Ishikawa (cell line): ENCODE measurements around the gene BTF3L4.
A peak's percentile ranks its signal among the peaks of the same experiment; 100 is the strongest.

Experiments used
- CEBPB ChIP-seq: IDR thresholded peaks from 2 replicates; pipeline ENCODE4 v1.6.1; 2012
- CREB1 ChIP-seq: IDR thresholded peaks from 2 replicates; pipeline ENCODE4 v1.6.1; 2012; ENCODE audit warnings: low read depth
- EGR1 ChIP-seq: IDR thresholded peaks from 2 replicates; pipeline ENCODE4 v1.6.1; 2012
- EP300 ChIP-seq: IDR thresholded peaks from 2 replicates; pipeline ENCODE4 v1.6.1; 2012; ENCODE audit warnings: borderline replicate concordance
- FOXM1 ChIP-seq: IDR thresholded peaks from 2 replicates; pipeline ENCODE4 v1.6.1; 2012; ENCODE audit warnings: low read depth, borderline replicate concordance
- MAX ChIP-seq: IDR thresholded peaks from 2 replicates; pipeline ENCODE4 v1.6.1; 2012
- NFIC ChIP-seq: IDR thresholded peaks from 2 replicates; pipeline ENCODE4 v1.6.1; 2012
- RAD21 ChIP-seq: IDR thresholded peaks from 2 replicates; pipeline ENCODE4 v1.6.1; 2012; ENCODE audit warnings: low read depth
- REST ChIP-seq: IDR thresholded peaks from 2 replicates; pipeline ENCODE4 v1.6.1; 2012; ENCODE audit warnings: low read depth, mild to moderate bottlenecking
- TAF1 ChIP-seq: IDR thresholded peaks from 2 replicates; pipeline ENCODE4 v1.6.1; 2012; ENCODE audit warnings: low read depth, mild to moderate bottlenecking
- TCF12 ChIP-seq: IDR thresholded peaks from 2 replicates; pipeline ENCODE4 v1.6.1; 2012; ENCODE audit warnings: low read depth
- TEAD4 ChIP-seq: IDR thresholded peaks from 2 replicates; pipeline ENCODE4 v1.6.1; 2012
- USF1 ChIP-seq: IDR thresholded peaks from 2 replicates; pipeline ENCODE4 v1.6.1; 2012
- YY1 ChIP-seq: IDR thresholded peaks from 2 replicates; pipeline ENCODE4 v1.6.1; 2012; ENCODE audit warnings: low read depth
- ZBTB7A ChIP-seq: IDR thresholded peaks from 2 replicates; pipeline ENCODE4 v1.6.1; 2012; ENCODE audit warnings: low read depth

BTF3L4 gene

DNA sequence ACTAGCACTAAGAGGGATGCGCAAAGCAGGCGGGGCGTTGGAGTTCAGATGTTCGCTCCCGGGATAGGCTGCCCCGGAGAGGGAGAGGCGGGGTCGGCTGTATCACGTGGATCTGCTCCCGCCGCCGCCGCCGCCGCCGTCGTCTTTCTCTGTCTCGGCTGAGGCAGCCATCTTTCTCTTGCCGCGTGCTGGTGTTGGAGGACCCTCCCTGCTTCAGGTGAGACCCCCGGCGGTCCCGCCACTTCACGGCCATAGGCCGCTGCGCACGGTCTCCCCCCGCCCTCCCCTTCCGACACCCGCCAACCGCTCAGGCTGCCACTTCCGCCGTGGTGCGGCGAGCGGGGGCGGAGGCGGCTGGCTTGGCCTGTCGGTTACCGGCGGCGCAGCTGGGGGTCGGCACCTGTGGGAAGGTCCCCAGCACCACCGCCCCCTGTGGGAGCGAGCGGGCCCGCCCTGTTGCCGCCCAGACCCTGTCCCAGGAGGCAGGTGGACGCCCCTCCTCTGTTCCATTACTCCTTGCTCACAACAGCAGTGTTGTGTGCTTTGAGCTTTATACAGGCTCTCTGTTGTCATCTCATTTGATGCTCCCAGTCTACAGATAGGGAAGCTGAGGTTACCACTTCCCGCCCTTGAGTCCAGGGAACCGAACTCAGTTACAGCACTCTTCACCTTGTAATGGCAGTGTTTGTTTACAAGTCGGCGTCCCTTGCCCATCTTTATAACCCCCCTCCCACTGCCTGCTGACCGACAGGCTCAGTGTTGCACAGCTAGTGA lies at the start of gene BTF3L4:
TSS of gene BTF3L4 (plus strand) at position 133 of the 774 bp plus-strand sequence. CDS start 3,553 bp downstream, outside the sequence.
- TF ChIP-seq YY1 (peak; percentile 89), TEAD4 (no peak), TCF12 (peak; percentile 58; the same call in 1 of the 2 replicates), MAX (peak; percentile 95), TAF1 (peak; percentile 87), REST (no peak), EGR1 (peak; percentile 96), USF1 (peak; percentile 89), CEBPB (no peak), EP300 (peak; percentile 30; the same call in 1 of the 2 replicates), ZBTB7A (peak; percentile 87)

- no peak for TF ChIP-seq MAX
- no peak for TF ChIP-seq FOXM1
- TF ChIP-seq TAF1 = no peak
- no peak for TF ChIP-seq CEBPB
- no peak for TF ChIP-seq TEAD4
- TF ChIP-seq RAD21 = no peak
- no peak for TF ChIP-seq EP300
- TF ChIP-seq USF1 = no peak
- no peak for TF ChIP-seq REST
Observed at GRCh38 chr1:52007215-52008002, 48.7 kb upstream of the BTF3L4 start.

DNA sequence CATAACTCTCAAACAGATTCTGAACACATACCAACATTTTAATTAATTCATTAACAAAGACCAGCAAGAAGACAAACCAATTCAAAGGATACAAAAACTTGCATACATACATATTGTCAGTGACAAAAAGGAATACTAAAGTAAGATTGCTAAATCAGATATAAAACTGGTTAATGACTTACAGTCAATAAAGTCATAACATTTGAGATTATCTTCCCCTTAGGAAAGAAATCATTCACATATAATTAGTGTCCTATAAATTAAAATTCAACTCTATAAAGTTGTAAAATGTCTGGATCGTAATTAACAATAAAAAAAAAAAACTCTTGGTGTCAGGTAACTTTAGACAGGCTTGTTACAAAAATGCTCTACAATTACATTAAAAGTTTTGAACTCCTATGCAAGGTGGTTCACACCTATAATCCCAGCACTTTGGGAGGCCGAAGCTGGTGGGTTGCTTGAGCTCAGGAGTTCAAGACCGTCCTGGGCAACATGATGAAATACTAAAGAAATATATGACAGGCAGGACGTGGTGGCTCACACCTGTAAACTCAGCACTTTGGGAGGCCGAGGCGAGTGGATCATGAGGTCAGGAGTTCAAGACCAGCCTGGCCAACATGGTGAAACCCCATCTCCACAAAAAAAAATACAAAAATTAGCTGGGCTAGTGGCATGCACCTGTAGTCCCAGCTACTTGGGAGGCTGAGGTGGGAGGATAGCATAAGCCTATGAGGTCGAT lies 47.9 kb upstream of the BTF3L4 start:
- no peak for TF ChIP-seq MAX

DNA sequence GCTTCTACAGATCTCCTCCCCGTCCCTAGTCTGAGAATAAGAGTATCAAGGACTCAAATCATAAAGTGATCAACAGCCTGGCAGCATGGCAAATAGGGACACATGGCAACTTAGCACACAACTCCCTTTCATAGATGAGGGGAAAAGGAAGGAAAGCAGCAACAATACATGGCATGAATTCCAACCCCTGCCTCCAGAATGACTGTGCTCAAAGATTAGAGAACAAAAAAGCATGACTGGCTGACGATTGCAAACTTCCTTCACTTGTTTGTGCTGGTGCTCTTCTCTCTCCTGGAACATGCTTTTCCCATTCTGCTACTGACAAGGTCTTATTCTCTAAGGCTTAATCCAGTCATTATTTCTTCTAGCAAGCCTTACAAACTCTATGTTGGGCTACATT lies 34.0 kb upstream of the BTF3L4 start:
- TF ChIP-seq TCF12 (no peak), FOXM1 (no peak), CEBPB (no peak), EP300 (no peak), NFIC (no peak), MAX (no peak), EGR1 (no peak), RAD21 (no peak), REST (no peak), YY1 (no peak), TEAD4 (no peak), ZBTB7A (no peak), TAF1 (no peak), USF1 (no peak), CREB1 (no peak)
